NCI-H345 (cell line): ENCODE results near the gene ADGRD1.

ENCODE experiments used
- DNase-seq: peaks from one replicate; lab custom pipeline; 2025; lab: John Stamatoyannopoulos, UW

ADGRD1 gene

GRCh38 chr12:131137009-131137835, 183.5 kb downstream of the ADGRD1 start:
- DNase-seq: no peak

DNA sequence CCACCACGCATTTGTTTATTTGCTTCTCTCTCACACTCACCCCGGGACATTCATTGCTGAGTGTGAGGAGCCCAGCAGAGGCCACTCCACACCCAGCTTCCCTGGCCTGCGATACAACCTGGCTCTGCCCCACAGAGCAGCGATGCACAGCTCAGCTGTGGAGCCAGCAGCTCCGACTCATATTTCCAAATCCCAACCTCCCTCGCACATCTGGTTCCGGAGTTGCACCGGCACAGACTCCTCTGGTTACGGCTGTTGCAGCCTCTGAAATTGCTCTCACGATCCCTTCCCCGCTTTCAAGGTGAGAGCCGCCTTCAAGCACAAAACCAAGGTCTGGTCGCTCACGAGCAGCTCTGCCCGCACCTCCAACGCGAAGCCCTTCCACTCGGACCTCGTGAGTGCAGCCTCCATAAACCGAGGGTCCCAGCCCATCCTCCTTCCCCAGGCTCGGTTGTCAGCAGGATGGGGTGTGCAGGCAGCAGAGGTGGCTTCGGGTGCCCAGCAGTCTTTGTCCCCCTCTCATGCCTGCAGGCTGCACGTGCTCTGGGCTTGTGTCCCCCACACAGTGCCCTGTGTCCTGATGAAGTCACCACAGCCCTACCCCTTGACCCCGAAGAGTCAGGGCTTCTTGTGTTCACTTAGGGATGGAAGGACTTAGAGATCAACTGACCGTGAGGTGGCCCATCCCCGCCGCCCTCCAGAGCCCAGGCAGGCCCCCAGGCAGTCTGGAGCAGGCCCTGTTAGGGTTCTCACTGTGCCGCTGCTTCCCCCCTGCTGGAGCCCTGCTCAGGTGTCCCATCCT, 184.3 kb downstream of the ADGRD1 start:
- no peak for DNase-seq

DNA sequence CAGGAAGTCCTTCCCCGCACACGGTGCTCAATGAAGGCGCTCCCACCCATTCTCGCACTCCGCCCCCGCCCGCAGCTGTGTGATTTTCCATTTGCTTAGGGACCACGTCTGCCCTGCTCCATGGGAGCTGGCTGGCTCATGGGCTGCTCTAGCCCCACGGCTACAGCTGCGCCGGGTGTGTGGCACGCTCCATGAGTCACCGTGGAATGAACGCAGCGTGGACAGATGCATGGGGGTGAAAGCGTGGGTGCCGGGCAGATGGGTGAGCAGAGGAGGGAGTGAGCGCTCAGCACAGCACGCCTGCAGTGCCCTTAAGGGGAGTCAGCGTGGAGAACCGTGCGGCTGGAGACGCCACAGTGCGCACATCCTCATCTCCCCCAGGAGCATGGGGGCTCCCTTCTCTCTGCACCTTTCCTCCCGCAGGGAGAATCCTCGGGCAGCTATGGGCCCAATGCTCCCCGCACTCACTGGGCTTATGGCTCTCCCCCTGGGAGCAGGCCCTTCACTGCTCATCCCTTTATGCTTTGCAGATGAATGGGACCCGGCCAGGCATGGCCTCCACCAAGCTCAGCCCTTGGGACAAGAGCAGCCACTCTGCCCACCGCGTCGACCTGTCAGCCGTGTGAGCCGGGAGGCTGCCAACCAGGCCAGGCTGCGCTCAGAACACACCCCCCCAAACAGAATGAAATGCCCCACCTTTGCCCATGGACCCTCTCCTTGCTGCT, 185.1 kb downstream of the ADGRD1 start:
- DNase-seq: no peak

DNA sequence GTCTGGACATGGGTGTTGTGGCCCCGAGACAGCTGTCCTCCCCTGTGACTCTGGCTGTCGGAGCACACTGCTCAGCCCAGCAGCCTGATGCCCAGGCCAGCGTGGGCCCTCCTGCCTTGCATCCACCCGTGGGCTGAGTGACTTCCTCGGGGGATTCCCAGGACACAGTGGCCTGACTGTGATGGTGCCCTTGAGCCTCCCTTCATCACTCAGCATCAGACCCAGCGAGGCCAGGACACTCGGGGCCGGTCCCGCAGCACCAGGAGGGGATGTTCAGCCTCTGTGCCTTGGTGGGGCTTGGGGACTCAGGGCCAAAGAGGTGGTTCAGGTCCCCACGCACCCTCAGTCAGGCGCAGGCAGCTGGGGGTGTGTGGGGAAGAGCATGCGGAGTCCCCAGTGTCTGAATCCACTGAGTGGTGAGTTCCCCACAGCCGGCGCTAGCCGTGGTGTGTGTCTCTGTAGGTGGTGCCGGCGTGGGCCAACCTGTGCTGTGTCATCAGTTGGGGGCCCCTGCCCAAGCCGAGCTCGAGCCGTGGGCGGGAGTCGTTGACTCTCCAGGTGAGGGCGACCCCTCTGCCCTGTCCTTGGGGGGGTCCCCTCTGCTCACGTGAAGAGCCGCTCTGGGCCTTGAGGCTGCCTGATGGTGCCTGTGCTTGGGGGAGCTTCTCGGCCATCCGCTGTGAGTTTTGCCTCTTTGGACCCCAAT, 185.8 kb downstream of the ADGRD1 start:
- DNase-seq: no peak

DNA sequence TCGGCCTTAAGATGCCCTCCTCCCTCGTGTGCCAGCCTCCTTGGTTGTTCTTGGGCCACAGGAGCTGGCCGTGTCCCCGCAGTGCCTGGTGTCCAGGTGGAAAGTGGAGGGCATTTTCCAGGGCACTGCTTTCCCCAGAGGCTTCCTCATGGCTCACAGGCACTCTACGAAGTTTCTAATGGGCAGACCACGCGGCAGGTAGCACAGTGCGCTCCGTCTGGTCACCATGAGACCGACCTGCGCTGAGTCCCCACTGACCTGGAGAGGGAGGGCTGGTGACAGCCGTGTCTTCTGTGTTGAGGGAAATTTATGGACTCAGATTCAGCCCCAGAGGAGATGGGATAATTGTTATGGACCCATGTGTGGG, 186.3 kb downstream of the ADGRD1 start:
- no peak for DNase-seq

GRCh38 chr12:131140697-131141096, 187.0 kb downstream of the ADGRD1 start:
- DNase-seq: no peak

GRCh38 chr12:131141514-131141913, 187.8 kb downstream of the ADGRD1 start:
- DNase-seq: no peak

- no peak for DNase-seq
Observed at GRCh38 chr12:131142891-131143657, 189.4 kb downstream of the ADGRD1 start.

- no peak for DNase-seq
Observed at GRCh38 chr12:131146173-131146675, 192.5 kb downstream of the ADGRD1 start.

GRCh38 chr12:131147293-131147692, 193.6 kb downstream of the ADGRD1 start:
- DNase-seq: no peak

DNA sequence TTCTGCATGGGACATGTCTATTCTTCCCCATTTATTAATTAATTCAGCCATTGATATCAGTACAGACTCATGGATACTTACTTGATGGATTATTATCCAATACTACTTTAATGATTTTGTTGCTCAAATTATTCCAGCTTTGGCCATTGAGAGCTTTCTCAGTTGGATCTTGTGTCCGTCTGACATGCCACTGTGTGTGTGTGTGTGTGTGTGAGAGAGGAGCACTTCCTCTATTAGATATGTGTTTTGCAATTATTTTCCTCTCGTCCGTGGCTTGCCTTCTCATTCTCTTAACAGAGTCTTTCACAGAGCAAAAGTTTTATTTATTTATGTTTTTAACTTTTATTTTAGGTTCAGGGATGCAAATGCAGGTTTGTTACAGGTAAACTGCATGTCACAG, 194.2 kb downstream of the ADGRD1 start:
- no peak for DNase-seq

DNA sequence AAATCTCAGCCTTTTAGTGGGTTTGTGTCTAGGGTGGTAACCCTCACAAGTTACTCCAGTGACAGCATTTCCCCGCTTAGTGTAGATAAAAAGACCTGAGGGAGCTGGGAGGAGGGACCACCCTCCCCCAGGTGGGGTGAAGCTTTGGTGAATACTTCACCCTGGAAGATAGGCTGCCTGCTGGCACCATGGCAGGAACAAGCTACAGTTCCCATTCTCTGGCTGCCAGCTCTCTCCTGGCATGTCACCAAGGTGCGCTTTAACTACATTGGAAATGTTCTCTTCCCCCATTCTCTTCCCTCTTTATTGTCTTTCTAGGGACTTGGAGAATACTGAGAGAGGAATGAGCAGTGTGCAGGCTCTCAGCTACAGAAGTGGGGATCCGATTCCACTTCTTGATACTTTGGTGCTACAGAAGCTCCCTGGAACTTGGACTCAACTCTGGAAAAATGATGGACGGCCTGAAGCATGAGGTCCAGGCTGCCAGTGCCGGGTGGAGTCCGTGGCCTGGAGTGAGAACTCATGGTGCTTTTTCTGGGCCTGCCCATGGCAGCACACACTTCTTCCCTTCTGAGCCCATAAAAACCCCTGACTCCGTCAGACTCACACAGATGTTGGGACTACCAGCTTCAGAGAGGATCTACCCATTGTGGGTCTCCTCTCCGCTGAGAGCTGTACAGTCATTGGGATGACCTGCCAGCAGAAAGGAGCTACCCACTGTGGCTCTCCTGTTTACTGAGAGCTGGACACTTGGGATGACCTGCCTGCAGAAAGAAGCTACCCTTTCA, 198.0 kb downstream of the ADGRD1 start:
- no peak for DNase-seq

DNA sequence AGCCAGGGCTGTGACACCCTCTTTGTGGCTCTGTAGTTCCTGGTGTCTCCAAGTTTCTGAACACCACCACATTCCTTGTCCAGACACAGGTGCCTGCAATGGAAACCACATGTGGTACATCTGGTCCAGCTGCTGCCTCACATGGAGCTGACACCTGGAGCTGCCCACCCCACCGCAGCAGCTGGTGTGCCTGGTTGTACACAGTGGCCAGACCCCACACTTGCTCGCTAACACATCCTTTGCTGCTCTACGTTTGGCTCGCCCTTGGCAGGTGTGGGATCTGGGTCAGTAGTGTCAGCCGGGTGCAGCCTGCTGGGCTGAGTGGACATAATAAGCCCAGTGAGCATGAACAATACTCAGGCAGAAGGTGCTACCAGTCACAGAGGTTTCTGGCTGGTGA, 198.9 kb downstream of the ADGRD1 start:
- no peak for DNase-seq

DNA sequence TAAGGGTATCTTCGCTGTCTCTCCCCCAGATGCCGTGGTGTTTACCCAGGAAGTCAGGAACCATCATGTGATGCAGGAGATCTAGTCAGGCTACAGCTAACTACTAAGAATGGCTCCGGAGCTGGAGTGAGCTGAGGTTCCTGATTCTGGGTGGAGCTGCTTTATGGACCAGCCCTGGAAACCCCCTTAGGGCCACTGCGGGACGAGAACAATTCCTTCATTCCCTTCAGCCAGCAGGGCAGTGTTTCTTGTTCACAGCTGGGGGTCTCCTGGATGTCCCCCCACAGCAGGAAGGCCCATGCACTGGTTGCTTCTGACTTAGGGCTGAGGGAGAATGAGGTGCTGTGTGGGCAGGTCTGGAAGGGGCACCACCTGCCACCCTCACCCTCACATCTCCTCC, 199.3 kb downstream of the ADGRD1 start:
- no peak for DNase-seq

DNA sequence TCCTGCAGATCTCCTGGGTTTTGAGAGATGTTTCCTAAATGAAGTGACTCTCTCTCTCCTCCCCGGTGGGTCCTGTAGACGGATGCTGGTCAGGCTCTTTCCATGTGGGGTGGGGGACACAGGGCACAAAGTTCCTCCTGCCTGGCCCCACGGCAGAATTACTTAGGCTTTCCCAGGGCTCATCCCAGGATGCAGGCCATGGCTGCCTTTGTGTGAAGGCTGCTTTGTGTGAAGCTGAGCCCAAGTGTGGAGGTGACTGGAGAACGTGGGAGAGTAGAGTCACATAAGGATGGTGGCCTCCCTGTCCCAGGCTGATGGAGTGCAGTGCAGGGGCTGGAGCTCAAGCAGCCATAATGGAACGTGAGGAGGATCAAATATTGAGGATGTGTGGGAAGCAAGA, 200.2 kb downstream of the ADGRD1 start:
- no peak for DNase-seq

DNA sequence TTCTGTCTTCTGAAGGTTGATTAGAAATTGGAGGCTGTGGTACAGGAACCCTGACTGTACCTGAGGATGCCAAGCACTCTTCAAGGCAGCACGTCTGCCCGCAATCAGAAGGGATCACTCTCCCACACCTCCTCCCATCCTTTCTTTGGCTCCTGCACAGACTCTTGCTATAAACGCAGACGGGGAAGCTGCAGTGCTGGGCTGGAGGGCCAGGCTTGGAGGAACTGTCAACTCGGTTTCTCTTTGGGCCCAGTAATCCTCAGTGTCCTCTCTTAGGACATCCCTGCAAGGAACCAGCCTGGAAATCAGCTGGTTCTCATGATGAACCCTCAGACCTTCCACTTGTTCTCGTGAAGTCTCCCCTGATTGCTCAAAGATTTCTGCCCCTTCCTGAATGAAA, 201.4 kb downstream of the ADGRD1 start:
- DNase-seq: no peak

GRCh38 chr12:131157743-131158142, 204.0 kb downstream of the ADGRD1 start:
- no peak for DNase-seq

- no peak for DNase-seq
Observed at GRCh38 chr12:131159660-131160059, 206.0 kb downstream of the ADGRD1 start.

DNA sequence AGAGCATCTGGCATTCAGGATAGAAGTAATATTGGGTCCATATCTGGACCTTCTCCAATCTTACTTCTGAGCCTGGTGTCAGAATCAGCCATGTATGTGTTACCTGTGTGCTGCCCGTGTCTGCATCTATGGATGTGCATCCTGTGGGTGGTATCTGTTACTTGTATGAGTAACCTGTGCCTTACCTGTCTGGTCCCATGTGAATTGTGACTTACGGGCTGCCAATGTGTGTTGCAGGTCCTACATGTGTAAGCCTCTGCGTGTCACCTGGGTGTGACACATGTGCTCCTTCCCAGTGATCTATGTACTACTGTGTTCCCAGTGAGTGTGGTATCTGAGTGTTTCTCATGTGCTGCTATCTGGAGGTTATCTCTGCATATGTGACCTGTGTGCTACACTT, 208.4 kb downstream of the ADGRD1 start:
- DNase-seq: no peak

- no peak for DNase-seq
Observed at GRCh38 chr12:131163189-131163738, 209.6 kb downstream of the ADGRD1 start.
